HAP-1 (cell line): ENCODE results near the gene ZNF627.
"Not testable (repeated sequence)": the region's sequence is repeated elsewhere in the genome, so short reads cannot be mapped to it uniquely, and the experiment has no call there.

Experiments
- DNase-seq, 2 experiments: peaks; one replicate each; pipeline ENCODE4 v3.0.0-alpha.2; 2016 to 2020; ENCODE audit warnings: low spot score in 2 of 2
- H3K27me3 ChIP-seq: fragments of 250-450 bp; sonication (Bioruptor Pico); 2 replicates; pipeline ENCODE4 v1.5.1; 2020; ENCODE audit warnings: low read depth, mild to moderate bottlenecking, moderate library complexity
- H3K36me3 ChIP-seq: fragments of 250-450 bp; sonication (Bioruptor Pico); replicated peaks from 2 replicates; pipeline ENCODE4 v1.5.1; 2020; ENCODE audit warnings: mild to moderate bottlenecking
- H3K4me1 ChIP-seq: fragments of 250-450 bp; sonication (Bioruptor Pico); 2 replicates; pipeline ENCODE4 v1.5.1; 2020; ENCODE audit warnings: mild to moderate bottlenecking
- H3K4me3 ChIP-seq: fragments of 250-450 bp; sonication (Bioruptor Pico); 2 replicates; pipeline ENCODE4 v1.5.1; 2020; ENCODE audit warnings: mild to moderate bottlenecking, moderate library complexity
- H3K9me3 ChIP-seq: fragments of 250-450 bp; sonication (Bioruptor Pico); 2 replicates; pipeline ENCODE4 v1.5.1; 2020; ENCODE audit warnings: mild to moderate bottlenecking, moderate library complexity
- in situ Hi-C: fragments of 300-500 bp; cut with MboI; formaldehyde crosslinking; loops from 3 replicates; pipeline ENCODE4 v1.14.3; 2020; ENCODE audit warnings: low sequenced_read_pairs, inconsistent platforms, mixed read lengths

Gene ZNF627

GRCh38 chr19:11563532-11563931 is 33.8 kb upstream of the ZNF627 start:
- DNase-seq: no peak
- H3K36me3 ChIP-seq: no peaks in the 10 kb centered on the region
- peaks cover 5% of the 10 kb centered on the region for H3K4me1 ChIP-seq
- H3K4me3 ChIP-seq: no peak overlapping the region
- in situ Hi-C loops: no loop called here
- no peaks in the 10 kb centered on the region for H3K9me3 ChIP-seq
- H3K27me3 ChIP-seq: no peaks in the 10 kb centered on the region

GRCh38 chr19:11564082-11564807 is 33.0 kb upstream of the ZNF627 start:
- H3K36me3 ChIP-seq, H3K9me3 ChIP-seq, H3K4me1 ChIP-seq, in situ Hi-C loops, H3K27me3 ChIP-seq, DNase-seq, H3K4me3 ChIP-seq: not testable (repeated sequence)

GRCh38 chr19:11565649-11565980 is 31.7 kb upstream of the ZNF627 start:
- H3K9me3 ChIP-seq, in situ Hi-C loops, H3K27me3 ChIP-seq, H3K36me3 ChIP-seq, H3K4me3 ChIP-seq, H3K4me1 ChIP-seq, DNase-seq: not testable (repeated sequence)

- H3K9me3 ChIP-seq: no peaks in the 10 kb centered on the region
- no peaks in the 10 kb centered on the region for H3K36me3 ChIP-seq
- no peak overlapping the region for H3K4me3 ChIP-seq
- H3K4me1 ChIP-seq: no peaks in the 10 kb centered on the region
- no peaks in the 10 kb centered on the region for H3K27me3 ChIP-seq
- in situ Hi-C loops: no loop called here
- DNase-seq: no peak
Observed at GRCh38 chr19:11566164-11566563, 31.1 kb upstream of the ZNF627 start.

GRCh38 chr19:11570039-11570462 is 27.2 kb upstream of the ZNF627 start:
- Histone ChIP-seq H3K36me3 (no peaks in the 10 kb centered on the region), H3K4me1 (no peaks in the 10 kb centered on the region), H3K4me3 (no peak overlapping the region), H3K27me3 (no peaks in the 10 kb centered on the region), H3K9me3 (no peaks in the 10 kb centered on the region)
- in situ Hi-C loops: no loop called here
- no peak for DNase-seq

GRCh38 chr19:11573354-11573753 is 23.9 kb upstream of the ZNF627 start:
- DNase-seq, H3K9me3 ChIP-seq, H3K4me3 ChIP-seq, in situ Hi-C loops, H3K27me3 ChIP-seq, H3K36me3 ChIP-seq, H3K4me1 ChIP-seq: not testable (repeated sequence)

- H3K4me1 ChIP-seq, H3K36me3 ChIP-seq, H3K4me3 ChIP-seq, H3K27me3 ChIP-seq, DNase-seq, H3K9me3 ChIP-seq, in situ Hi-C loops: not testable (repeated sequence)
Observed at GRCh38 chr19:11573763-11574162, 23.5 kb upstream of the ZNF627 start.

- Histone ChIP-seq H3K36me3 (no peaks in the 10 kb centered on the region), H3K4me1 (no peaks in the 10 kb centered on the region), H3K27me3 (no peaks in the 10 kb centered on the region), H3K9me3 (no peaks in the 10 kb centered on the region), H3K4me3 (no peak overlapping the region)
- DNase-seq: no peak
- in situ Hi-C loops: no loop called here
Observed at GRCh38 chr19:11574689-11575088, 22.6 kb upstream of the ZNF627 start.

- in situ Hi-C loops: no loop called here
- H3K4me3 ChIP-seq: no peak overlapping the region
- H3K27me3 ChIP-seq: no peaks in the 10 kb centered on the region
- H3K36me3 ChIP-seq: no peaks in the 10 kb centered on the region
- H3K4me1 ChIP-seq: no peaks in the 10 kb centered on the region
- DNase-seq: no peak
- H3K9me3 ChIP-seq: no peaks in the 10 kb centered on the region
Observed at GRCh38 chr19:11576227-11576626, 21.1 kb upstream of the ZNF627 start.

- in situ Hi-C loops: no loop called here
- H3K27me3 ChIP-seq: no peaks in the 10 kb centered on the region
- DNase-seq: no peak
- no peaks in the 10 kb centered on the region for H3K4me1 ChIP-seq
- no peaks in the 10 kb centered on the region for H3K9me3 ChIP-seq
- H3K36me3 ChIP-seq: no peaks in the 10 kb centered on the region
- no peak within 1 kb of the TSS for H3K4me3 ChIP-seq
Observed at GRCh38 chr19:11577451-11578257, 19.6 kb upstream of the ZNF627 start, which contains the start of gene ACP5. Gene ACP5, minus strand, starts transcription at chr19:11577645. Its CDS starts 328 bp downstream, at chr19:11577317.

- Histone ChIP-seq H3K4me3 (no peak overlapping the region), H3K9me3 (no peaks in the 10 kb centered on the region), H3K27me3 (no peaks in the 10 kb centered on the region), H3K36me3 (no peaks in the 10 kb centered on the region), H3K4me1 (no peaks in the 10 kb centered on the region)
- in situ Hi-C loops: no loop called here
- no peak for DNase-seq
Observed at GRCh38 chr19:11578258-11579142, 18.8 kb upstream of the ZNF627 start.

- no peak for DNase-seq
- H3K4me1 ChIP-seq: no peaks in the 10 kb centered on the region
- H3K9me3 ChIP-seq: no peaks in the 10 kb centered on the region
- H3K27me3 ChIP-seq: no peaks in the 10 kb centered on the region
- H3K36me3 ChIP-seq: no peaks in the 10 kb centered on the region
- in situ Hi-C loops: no loop called here
- no peak overlapping the region for H3K4me3 ChIP-seq
Observed at GRCh38 chr19:11580116-11580515, 17.2 kb upstream of the ZNF627 start.

GRCh38 chr19:11581740-11582139 is 15.5 kb upstream of the ZNF627 start:
- no peaks in the 10 kb centered on the region for H3K27me3 ChIP-seq
- in situ Hi-C loops: no loop called here
- no peaks in the 10 kb centered on the region for H3K36me3 ChIP-seq
- no peak for DNase-seq
- no peaks in the 10 kb centered on the region for H3K9me3 ChIP-seq
- no peak overlapping the region for H3K4me3 ChIP-seq
- H3K4me1 ChIP-seq: no peaks in the 10 kb centered on the region

GRCh38 chr19:11586331-11586730 is 11.0 kb upstream of the ZNF627 start:
- H3K9me3 ChIP-seq: no peaks in the 10 kb centered on the region
- no peaks in the 10 kb centered on the region for H3K4me1 ChIP-seq
- no peaks in the 10 kb centered on the region for H3K27me3 ChIP-seq
- no peaks in the 10 kb centered on the region for H3K36me3 ChIP-seq
- in situ Hi-C loops: no loop called here
- H3K4me3 ChIP-seq: no peak overlapping the region
- no peak for DNase-seq
